ENCODE data around the gene IPO7.

IPO7 gene

DNA sequence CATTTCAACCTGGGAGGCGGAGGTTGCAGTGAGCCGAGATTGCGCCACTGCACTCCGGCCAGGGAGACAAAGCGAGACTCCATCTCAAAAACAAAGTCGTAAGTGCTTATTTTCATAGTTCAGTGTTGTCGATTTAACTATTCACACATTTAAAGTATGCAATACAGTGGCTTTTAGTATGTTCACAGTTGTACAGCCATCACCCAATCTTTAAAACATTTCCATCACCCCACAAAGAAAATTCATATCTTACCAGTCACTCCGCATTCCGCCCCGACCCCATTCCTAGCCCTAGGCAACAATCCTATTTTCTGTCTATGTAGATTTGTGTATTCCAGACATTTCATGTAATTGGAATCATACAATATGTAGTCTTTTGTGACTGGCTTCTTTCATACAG, 11.9 kb downstream of the IPO7 start:
- H3K9me3 ChIP-seq (ENCODE audit: control insufficient read depth, insufficient read depth, low read depth, low read length), result no peaks in the 10 kb centered on the region
- ChIA-PET CTCF (no interaction called here), POLR2A (no interaction called here)
- H3K36me3 ChIP-seq (ENCODE audit: control insufficient read depth in 2 of 2, insufficient read depth in 1 of 2, low read length in 2 of 2), result peaks cover 10 to 25% of the 10 kb centered on the region in 2 experiments; a peak in 2 of 3 replicates
- no peak overlapping the region for H3K27ac ChIP-seq (ENCODE audit: extremely low read depth, low read depth, low read length)
- TF ChIP-seq FEZF1 (tag by site-specific recombination; IDR thresholded peaks at IDR 0.05) (no peak), ZNF548 (tag by site-specific recombination; IDR thresholded peaks at IDR 0.05) (no peak), OSR2 (tag by site-specific recombination; IDR thresholded peaks at IDR 0.05) (0 out of 2 replicates have a peak, but pooled peaks have one; percentile 27), ZBTB7A (tag by site-specific recombination; IDR thresholded peaks at IDR 0.05; ENCODE audit: low read depth) (no peak), ZNF555 (tag by site-specific recombination; conservative IDR thresholded peaks at IDR 0.05) (no peak), MYNN (tag by site-specific recombination; IDR thresholded peaks at IDR 0.05; ENCODE audit: borderline replicate concordance) (no peak), ZNF239 (tag by site-specific recombination; IDR thresholded peaks at IDR 0.05) (no peak), ZNF302 (tag by site-specific recombination; IDR thresholded peaks at IDR 0.05; ENCODE audit: low read depth) (no peak), ZNF121 (tag by site-specific recombination; IDR thresholded peaks at IDR 0.05) (no peak), ZNF223 (tag by site-specific recombination; IDR thresholded peaks at IDR 0.05) (no peak), ZNF37A (tag by site-specific recombination; IDR thresholded peaks at IDR 0.05) (no peak), ZNF133 (tag by site-specific recombination; IDR thresholded peaks at IDR 0.05) (no peak)
- TF ChIP-seq, protein P1, sequence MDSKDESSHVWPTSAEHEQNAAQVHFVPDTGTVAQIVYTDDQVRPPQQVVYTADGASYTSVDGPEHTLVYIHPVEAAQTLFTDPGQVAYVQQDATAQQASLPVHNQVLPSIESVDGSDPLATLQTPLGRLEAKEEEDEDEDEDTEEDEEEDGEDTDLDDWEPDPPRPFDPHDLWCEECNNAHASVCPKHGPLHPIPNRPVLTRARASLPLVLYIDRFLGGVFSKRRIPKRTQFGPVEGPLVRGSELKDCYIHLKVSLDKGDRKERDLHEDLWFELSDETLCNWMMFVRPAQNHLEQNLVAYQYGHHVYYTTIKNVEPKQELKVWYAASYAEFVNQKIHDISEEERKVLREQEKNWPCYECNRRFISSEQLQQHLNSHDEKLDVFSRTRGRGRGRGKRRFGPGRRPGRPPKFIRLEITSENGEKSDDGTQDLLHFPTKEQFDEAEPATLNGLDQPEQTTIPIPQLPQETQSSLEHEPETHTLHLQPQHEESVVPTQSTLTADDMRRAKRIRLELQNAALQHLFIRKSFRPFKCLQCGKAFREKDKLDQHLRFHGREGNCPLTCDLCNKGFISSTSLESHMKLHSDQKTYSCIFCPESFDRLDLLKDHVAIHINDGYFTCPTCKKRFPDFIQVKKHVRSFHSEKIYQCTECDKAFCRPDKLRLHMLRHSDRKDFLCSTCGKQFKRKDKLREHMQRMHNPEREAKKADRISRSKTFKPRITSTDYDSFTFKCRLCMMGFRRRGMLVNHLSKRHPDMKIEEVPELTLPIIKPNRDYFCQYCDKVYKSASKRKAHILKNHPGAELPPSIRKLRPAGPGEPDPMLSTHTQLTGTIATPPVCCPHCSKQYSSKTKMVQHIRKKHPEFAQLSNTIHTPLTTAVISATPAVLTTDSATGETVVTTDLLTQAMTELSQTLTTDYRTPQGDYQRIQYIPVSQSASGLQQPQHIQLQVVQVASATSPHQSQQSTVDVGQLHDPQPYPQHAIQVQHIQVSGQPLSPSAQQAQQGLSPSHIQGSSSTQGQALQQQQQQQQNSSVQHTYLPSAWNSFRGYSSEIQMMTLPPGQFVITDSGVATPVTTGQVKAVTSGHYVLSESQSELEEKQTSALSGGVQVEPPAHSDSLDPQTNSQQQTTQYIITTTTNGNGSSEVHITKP (tag by site-specific recombination; IDR thresholded peaks at IDR 0.05), result peak; percentile 69
- peaks cover 2% of the 10 kb centered on the region; the same call in 1 of the 2 replicates for H3K4me1 ChIP-seq (ENCODE audit: control insufficient read depth, insufficient read depth, low read length)
- H3K4me3 ChIP-seq (ENCODE audit: low read depth, low read length), result no peak overlapping the region

DNA sequence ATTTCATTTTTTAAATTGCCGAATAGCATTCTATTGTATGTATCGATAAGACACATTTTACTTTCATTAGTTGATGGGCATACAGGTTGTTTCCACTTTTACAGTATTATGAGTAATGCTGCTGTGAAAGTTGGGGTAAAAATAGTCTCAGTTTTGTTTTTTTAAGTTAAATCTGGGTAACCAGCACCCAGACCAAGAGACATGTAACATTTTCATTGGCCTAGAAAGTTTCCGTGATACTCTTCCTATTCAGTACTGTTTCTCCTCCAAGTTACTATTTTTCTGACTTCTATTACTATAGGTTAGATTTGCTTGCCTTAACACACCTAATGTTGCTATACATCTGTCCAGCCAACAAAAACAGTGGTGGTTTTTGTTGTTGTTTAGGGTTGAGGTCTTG, 12.3 kb downstream of the IPO7 start:
- Histone ChIP-seq H3K36me3 (ENCODE audit: control insufficient read depth in 2 of 2, insufficient read depth in 1 of 2, low read length in 2 of 2) (peaks cover 9 to 24% of the 10 kb centered on the region in 2 experiments; a peak in 2 of 3 replicates), H3K9me3 (ENCODE audit: control insufficient read depth, insufficient read depth, low read depth, low read length) (no peaks in the 10 kb centered on the region), H3K27ac (ENCODE audit: extremely low read depth, low read depth, low read length) (no peak overlapping the region), H3K4me1 (ENCODE audit: control insufficient read depth, insufficient read depth, low read length) (peaks cover 2% of the 10 kb centered on the region; the same call in 1 of the 2 replicates), H3K4me3 (ENCODE audit: low read depth, low read length) (no peak overlapping the region)
- TF ChIP-seq PRDM1 (tag by site-specific recombination; IDR thresholded peaks at IDR 0.05) (peak; percentile 44; the same call in 1 of the 2 replicates), SETDB1 (IDR thresholded peaks at IDR 0.05; ENCODE audit: insufficient read length, low read length) (no peak)
- CTCF ChIA-PET, result no interaction called here
- POLR2A ChIA-PET, result no interaction called here

DNA sequence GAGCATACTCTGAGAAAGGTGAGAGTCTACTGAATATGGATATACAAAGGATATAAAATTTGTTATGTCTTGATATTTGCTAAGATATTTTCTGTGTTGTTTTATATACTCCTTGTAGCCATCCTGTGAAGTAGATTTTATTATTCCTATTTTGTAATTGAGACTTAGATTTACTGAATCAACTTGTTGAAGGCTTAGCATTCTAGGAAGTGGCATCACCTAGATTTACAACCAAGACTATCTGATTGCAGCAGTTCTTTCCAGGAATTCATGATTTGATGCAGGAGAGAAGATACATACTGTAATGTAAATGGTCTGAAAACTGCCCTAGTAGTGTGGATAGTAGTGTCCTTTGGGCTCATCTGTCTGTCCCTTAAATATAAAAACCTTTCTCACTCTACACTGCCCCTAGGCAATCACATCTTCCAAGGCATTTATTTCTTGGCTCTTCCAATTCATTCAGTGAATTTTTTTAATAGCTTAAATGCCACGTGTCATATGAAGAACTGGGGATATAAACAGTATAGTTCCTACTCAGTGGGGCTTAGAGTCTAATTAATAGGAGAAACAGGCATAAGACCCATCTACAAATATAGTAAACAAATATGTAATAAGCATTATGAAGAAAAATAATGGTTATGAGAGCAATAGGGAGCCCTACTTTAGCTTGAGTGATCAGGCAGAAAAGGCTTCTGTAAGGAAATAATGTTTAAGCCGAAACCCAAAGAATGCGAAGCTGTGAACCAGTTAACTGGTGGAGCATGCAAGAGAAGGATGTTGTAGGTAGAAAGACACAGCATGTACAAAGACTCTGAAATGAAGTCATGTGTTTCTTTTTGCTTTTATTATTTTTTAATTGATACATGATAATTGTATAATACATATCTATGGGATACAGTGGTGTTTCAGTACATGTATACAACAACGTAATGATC, 13.6 kb downstream of the IPO7 start:
- Histone ChIP-seq H3K36me3 (ENCODE audit: control insufficient read depth in 2 of 2, insufficient read depth in 1 of 2, low read length in 2 of 2) (peaks cover 0 to 14% of the 10 kb centered on the region in 2 experiments; a peak in 2 of 3 replicates), H3K27ac (ENCODE audit: extremely low read depth, low read depth, low read length) (no peak overlapping the region; the same call in 1 of the 2 replicates), H3K4me1 (ENCODE audit: control insufficient read depth, insufficient read depth, low read length) (peaks cover 2% of the 10 kb centered on the region; the same call in 1 of the 2 replicates), H3K9me3 (ENCODE audit: control insufficient read depth, insufficient read depth, low read depth, low read length) (no peaks in the 10 kb centered on the region), H3K4me3 (ENCODE audit: low read depth, low read length) (no peak overlapping the region)
- CTCF ChIA-PET, result interaction anchor here (1.0 to 1.4 kb wide), 2 partner anchors 13 to 14 kb away, joined by 3 to 4 read pairs; partner anchors contain the start of gene IPO7
- POLR2A ChIA-PET, result interaction anchor here (0.7 to 0.9 kb wide), 2 partner anchors 13 to 66 kb away, joined by 4 to 5 read pairs; partner anchors contain the start of gene IPO7
- TF ChIP-seq, protein P2, sequence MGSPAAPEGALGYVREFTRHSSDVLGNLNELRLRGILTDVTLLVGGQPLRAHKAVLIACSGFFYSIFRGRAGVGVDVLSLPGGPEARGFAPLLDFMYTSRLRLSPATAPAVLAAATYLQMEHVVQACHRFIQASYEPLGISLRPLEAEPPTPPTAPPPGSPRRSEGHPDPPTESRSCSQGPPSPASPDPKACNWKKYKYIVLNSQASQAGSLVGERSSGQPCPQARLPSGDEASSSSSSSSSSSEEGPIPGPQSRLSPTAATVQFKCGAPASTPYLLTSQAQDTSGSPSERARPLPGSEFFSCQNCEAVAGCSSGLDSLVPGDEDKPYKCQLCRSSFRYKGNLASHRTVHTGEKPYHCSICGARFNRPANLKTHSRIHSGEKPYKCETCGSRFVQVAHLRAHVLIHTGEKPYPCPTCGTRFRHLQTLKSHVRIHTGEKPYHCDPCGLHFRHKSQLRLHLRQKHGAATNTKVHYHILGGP (tag by site-specific recombination; IDR thresholded peaks at IDR 0.05), result 0 out of 2 replicates have a peak, but pooled peaks have one; percentile 57
- TF ChIP-seq SCRT2 (tag by site-specific recombination; IDR thresholded peaks at IDR 0.05) (peak; percentile 72), ZNF555 (tag by site-specific recombination; conservative IDR thresholded peaks at IDR 0.05) (no peak), ZNF670 (tag by site-specific recombination; IDR thresholded peaks at IDR 0.05; ENCODE audit: low read depth) (no peak)
- TF ChIP-seq, protein P3, sequence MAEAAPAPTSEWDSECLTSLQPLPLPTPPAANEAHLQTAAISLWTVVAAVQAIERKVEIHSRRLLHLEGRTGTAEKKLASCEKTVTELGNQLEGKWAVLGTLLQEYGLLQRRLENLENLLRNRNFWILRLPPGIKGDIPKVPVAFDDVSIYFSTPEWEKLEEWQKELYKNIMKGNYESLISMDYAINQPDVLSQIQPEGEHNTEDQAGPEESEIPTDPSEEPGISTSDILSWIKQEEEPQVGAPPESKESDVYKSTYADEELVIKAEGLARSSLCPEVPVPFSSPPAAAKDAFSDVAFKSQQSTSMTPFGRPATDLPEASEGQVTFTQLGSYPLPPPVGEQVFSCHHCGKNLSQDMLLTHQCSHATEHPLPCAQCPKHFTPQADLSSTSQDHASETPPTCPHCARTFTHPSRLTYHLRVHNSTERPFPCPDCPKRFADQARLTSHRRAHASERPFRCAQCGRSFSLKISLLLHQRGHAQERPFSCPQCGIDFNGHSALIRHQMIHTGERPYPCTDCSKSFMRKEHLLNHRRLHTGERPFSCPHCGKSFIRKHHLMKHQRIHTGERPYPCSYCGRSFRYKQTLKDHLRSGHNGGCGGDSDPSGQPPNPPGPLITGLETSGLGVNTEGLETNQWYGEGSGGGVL (tag by site-specific recombination; IDR thresholded peaks at IDR 0.05), result no peak

Data from HEK293 (cell line).